ENCODE measurements around the gene SH3BGR. TPM values are rescaled to one million over a fixed set of nuclear protein-coding genes. Genes with fewer than 3 reads are reported as not detected.

The SH3BGR gene
- total and polyA plus RNA-seq, 2 of the 4 experiments (the other 2 are of a cell fraction): 1.6 to 2.0 TPM

GRCh38 chr21:39525129-39525528 lies 73.4 kb downstream of the SH3BGR start:
- H2BK5ac ChIP-seq (ENCODE audit: low read depth, low read length, poor library complexity, severe bottlenecking): no peak overlapping the region
- H3K18ac ChIP-seq (ENCODE audit: low read depth, low read length): no peak overlapping the region
- no peaks in the 10 kb centered on the region for H3K4me1 ChIP-seq (ENCODE audit: control insufficient read depth, insufficient read depth, low read length)
- no peak for ATAC-seq (ENCODE audit: low read depth)
- CTCF ChIA-PET: interaction anchor here (0.7 kb wide), 1 partner anchor 221 kb away, joined by 3 read pairs; no protein-coding TSS in a partner anchor
- no peak overlapping the region for H2BK20ac ChIP-seq (ENCODE audit: low read depth, low read length)
- POLR2A ChIA-PET (ENCODE audit: unreplicated experiment): interaction anchor here (0.6 kb wide), 1 partner anchor 125 kb away, joined by 3 read pairs; no protein-coding TSS in a partner anchor
- H3K27ac ChIP-seq (ENCODE audit: insufficient read depth, low read length): no peak overlapping the region
- H3K4me3 ChIP-seq (ENCODE audit: insufficient read depth, low read depth, low read length): no peak overlapping the region
- H3K9ac ChIP-seq (ENCODE audit: low read depth, low read length): no peak overlapping the region
- no peak overlapping the region for H2AFZ ChIP-seq (replicated peaks; ENCODE audit: low read length, poor library complexity)
- no peak overlapping the region for H2BK15ac ChIP-seq (ENCODE audit: low read depth, low read length)
- H2AK5ac ChIP-seq (ENCODE audit: low read depth, low read length): no peak overlapping the region
- no peaks in the 10 kb centered on the region for H3K79me1 ChIP-seq (ENCODE audit: low read depth in 1 of 2, low read length in 2 of 2)
- dilution Hi-C loops (cut with HindIII; ENCODE audit: low sequenced_read_pairs, unreplicated experiment): no loop called here
- H4K8ac ChIP-seq (ENCODE audit: low read depth in 2 of 2, low read length in 2 of 2): no peak overlapping the region
- no peak overlapping the region for H4K91ac ChIP-seq (ENCODE audit: insufficient read depth, low read depth, low read length)
- no peaks in the 10 kb centered on the region for H4K20me1 ChIP-seq (ENCODE audit: insufficient read depth, low read length)
- no peak overlapping the region for H3K23ac ChIP-seq (ENCODE audit: low read depth, low read length)
- no peak overlapping the region for H4K5ac ChIP-seq (ENCODE audit: low read depth, low read length)
- no peaks in the 10 kb centered on the region for H3K36me3 ChIP-seq (ENCODE audit: control insufficient read depth, insufficient read depth, low read length)
- no peaks in the 10 kb centered on the region for H3K9me1 ChIP-seq (ENCODE audit: insufficient read depth, low read length)
- H3K27me3 ChIP-seq (ENCODE audit: control insufficient read depth, insufficient read depth, low read length): no peaks in the 10 kb centered on the region; the same call in 1 of the 2 replicates
- no peak overlapping the region for H3K4me2 ChIP-seq (ENCODE audit: low read depth, low read length)
- no peak overlapping the region for H3K56ac ChIP-seq (ENCODE audit: extremely low read depth, insufficient read depth, low read length)
- TF ChIP-seq RCOR1 (IDR thresholded peaks at IDR 0.05; ENCODE audit: insufficient replicate concordance, low read length) (no peak), RFX5 (IDR thresholded peaks at IDR 0.05; ENCODE audit: low read depth, low read length) (no peak), CTCF (conservative IDR thresholded peaks at IDR 0.05; ENCODE audit: low read depth, low read length) (no peak), RAD21 (IDR thresholded peaks at IDR 0.05; ENCODE audit: low read length) (no peak), ELK1 (IDR thresholded peaks at IDR 0.05; ENCODE audit: borderline replicate concordance, low read depth, low read length) (no peak), CHD1 (IDR thresholded peaks at IDR 0.05; ENCODE audit: low read depth, low read length) (no peak), BHLHE40 (IDR thresholded peaks at IDR 0.05; ENCODE audit: low read depth, low read length) (no peak), NFE2L2 (IDR thresholded peaks at IDR 0.05; ENCODE audit: low read depth, low read length) (no peak), MXI1 (IDR thresholded peaks at IDR 0.05; ENCODE audit: borderline replicate concordance, low read depth, low read length) (no peak), USF2 (IDR thresholded peaks at IDR 0.05; ENCODE audit: low read depth, low read length) (no peak), POLR2A (IDR thresholded peaks at IDR 0.05; ENCODE audit: low read depth, low read length) (no peak), MAFK (IDR thresholded peaks at IDR 0.05; ENCODE audit: low read depth, low read length) (no peak)
- H3K9me3 ChIP-seq (ENCODE audit: control insufficient read depth, insufficient read depth, low read length): no peaks in the 10 kb centered on the region
- no peak overlapping the region for H2BK120ac ChIP-seq (ENCODE audit: low read depth, low read length)
- intact Hi-C loops (cut with micrococcal nuclease): no loop called here
- no peak overlapping the region for H3K4ac ChIP-seq (ENCODE audit: low read depth, low read length)
- in situ Hi-C loops (cut with MboI; ENCODE audit: low sequenced_read_pairs): no loop called here
- no peak overlapping the region for H2AK9ac ChIP-seq (replicated peaks; ENCODE audit: low read depth, low read length, poor library complexity)
- DNase-seq: no peak
- WGBS, 2 experiments (ENCODE audit: extremely low coverage in 2 of 2, insufficient read length in 1 of 2): 28% methylated on average over 3 of the region's 3 CpGs; no CpG with 5 or more reads in 1 of the 2 experiments
- no peak overlapping the region for H3K14ac ChIP-seq (replicated peaks; ENCODE audit: low read depth, low read length)
- no TSS peak for BruUV-seq (replicated peaks)

All from IMR-90 (cell line).